IMR-90 (cell line): ENCODE data around the gene CELSR1. TPM values are rescaled to one million over a fixed set of nuclear protein-coding genes. Genes with fewer than 3 reads are reported as not detected.
A peak's percentile ranks its signal among the peaks of the same experiment; 100 is the strongest.

Experiments
- ATAC-seq: fragments of 200-7000 bp; cut with Tn5 transposase; 2 replicates; pipeline ENCODE4 v1.9.1; 2020; ENCODE audit warnings: low read depth, mild to moderate bottlenecking, moderate library complexity
- BruUV-seq: library from RNA; stranded (reverse); fragments of 400-500 nt; replicated peaks from 2 replicates; lab custom pipeline; 2021; lab: Mats Ljungman, UMichigan
- CTCF ChIA-PET: fragments of 300-600 bp; formaldehyde crosslinking; extraction: SDS; loops from one replicate; lab custom pipeline; 2021; ENCODE audit warnings: antibody characterized with exemption; lab: Yijun Ruan, JAX
- POLR2A ChIA-PET: fragments of 300-600 bp; sonication (Branson Sonifier 250); formaldehyde crosslinking; loops from one replicate; lab custom pipeline; 2022; ENCODE audit warnings: antibody characterized with exemption; ENCODE audit not compliant: unreplicated experiment; lab: Charles Lee
- DNase-seq: peaks from one replicate; pipeline ENCODE4 v3.0.0; 2013
- H2AFZ ChIP-seq: replicated peaks from 2 replicates; pipeline ENCODE3; 2013; ENCODE audit warnings: low read length, mild to moderate bottlenecking; ENCODE audit not compliant: poor library complexity
- H2AK5ac ChIP-seq: 2 replicates; pipeline ENCODE4 v1.6.1; 2013; ENCODE audit warnings: low read depth, low read length, inconsistent platforms
- H2AK9ac ChIP-seq: replicated peaks from 2 replicates; pipeline ENCODE3; 2013; ENCODE audit warnings: mild to moderate bottlenecking, low read depth, low read length, moderate library complexity; ENCODE audit not compliant: poor library complexity
- H2BK120ac ChIP-seq: 2 replicates; pipeline ENCODE4 v1.6.1; 2013; ENCODE audit warnings: low read depth, low read length, inconsistent platforms
- H2BK15ac ChIP-seq: 3 replicates; pipeline ENCODE4 v1.6.1; 2013; ENCODE audit warnings: low read depth, low read length, inconsistent platforms
- H2BK20ac ChIP-seq: 2 replicates; pipeline ENCODE4 v1.6.1; 2013; ENCODE audit warnings: low read depth, mild to moderate bottlenecking, inconsistent platforms, low read length, moderate library complexity
- H2BK5ac ChIP-seq: 2 replicates; pipeline ENCODE4 v1.6.1; 2013; ENCODE audit warnings: mild to moderate bottlenecking, low read depth, low read length, inconsistent platforms; ENCODE audit not compliant: poor library complexity, severe bottlenecking
- H3K14ac ChIP-seq: replicated peaks from 2 replicates; pipeline ENCODE4 v1.6.1; 2013; ENCODE audit warnings: low read depth, low read length, inconsistent platforms
- H3K18ac ChIP-seq: 2 replicates; pipeline ENCODE4 v1.6.1; 2013; ENCODE audit warnings: low read depth, low read length, control low read depth
- H3K23ac ChIP-seq: 2 replicates; pipeline ENCODE4 v1.6.1; 2013; ENCODE audit warnings: low read depth, low read length, inconsistent platforms
- H3K27ac ChIP-seq: 2 replicates; pipeline ENCODE4 v1.5.1; 2013; ENCODE audit warnings: mild to moderate bottlenecking, control low read depth, low read length; ENCODE audit not compliant: insufficient read depth
- H3K27me3 ChIP-seq: 2 replicates; pipeline ENCODE4 v1.6.1; 2013; ENCODE audit warnings: low read length; ENCODE audit not compliant: control insufficient read depth, insufficient read depth
- H3K36me3 ChIP-seq: 2 replicates; pipeline ENCODE4 v1.6.1; 2013; ENCODE audit warnings: low read length, mixed read lengths; ENCODE audit not compliant: control insufficient read depth, insufficient read depth
- H3K4ac ChIP-seq: 2 replicates; pipeline ENCODE4 v1.6.1; 2013; ENCODE audit warnings: low read depth, low read length, inconsistent platforms
- H3K4me1 ChIP-seq: 2 replicates; pipeline ENCODE4 v1.6.1; 2013; ENCODE audit warnings: low read length, mixed read lengths; ENCODE audit not compliant: control insufficient read depth, insufficient read depth
- H3K4me2 ChIP-seq: 2 replicates; pipeline ENCODE4 v1.6.1; 2013; ENCODE audit warnings: low read depth, mild to moderate bottlenecking, control low read depth, low read length, moderate library complexity
- H3K4me3 ChIP-seq: 2 replicates; pipeline ENCODE4 v1.5.1; 2013; ENCODE audit warnings: low read depth, mild to moderate bottlenecking, control low read depth, low read length, moderate library complexity; ENCODE audit not compliant: insufficient read depth
- H3K56ac ChIP-seq: 2 replicates; pipeline ENCODE4 v1.6.1; 2013; ENCODE audit warnings: low read length, inconsistent platforms; ENCODE audit not compliant: insufficient read depth; ENCODE audit errors: extremely low read depth
- H3K79me1 ChIP-seq, 2 experiments: 2 replicates each; pipeline ENCODE4 v1.6.1; 2013; ENCODE audit warnings: low read length in 2 of 2, inconsistent platforms in 1 of 2, low read depth in 1 of 2
- H3K9ac ChIP-seq: 2 replicates; pipeline ENCODE4 v1.6.1; 2013; ENCODE audit warnings: low read depth, low read length, control low read depth
- H3K9me1 ChIP-seq: 2 replicates; pipeline ENCODE4 v1.6.1; 2013; ENCODE audit warnings: low read length, inconsistent platforms; ENCODE audit not compliant: insufficient read depth
- H3K9me3 ChIP-seq: 2 replicates; pipeline ENCODE4 v1.6.1; 2013; ENCODE audit warnings: low read length; ENCODE audit not compliant: control insufficient read depth, insufficient read depth
- H4K20me1 ChIP-seq: 2 replicates; pipeline ENCODE4 v1.6.1; 2013; ENCODE audit warnings: low read length, inconsistent platforms; ENCODE audit not compliant: insufficient read depth
- H4K5ac ChIP-seq: 2 replicates; pipeline ENCODE4 v1.6.1; 2013; ENCODE audit warnings: mild to moderate bottlenecking, low read depth, low read length, control low read depth
- H4K8ac ChIP-seq, 2 experiments: 2 replicates each; pipeline ENCODE4 v1.6.1; 2013; ENCODE audit warnings: low read depth in 2 of 2, low read length in 2 of 2, control low read depth in 1 of 2, inconsistent platforms in 1 of 2
- H4K91ac ChIP-seq: 2 replicates; pipeline ENCODE4 v1.6.1; 2013; ENCODE audit warnings: low read depth, low read length, inconsistent platforms; ENCODE audit not compliant: insufficient read depth
- BHLHE40 ChIP-seq: fragments of 150-350 bp; IDR thresholded peaks from 2 replicates; pipeline ENCODE4 v1.6.1; 2016; ENCODE audit warnings: mild to moderate bottlenecking, low read depth, low read length
- CEBPB ChIP-seq: IDR thresholded peaks from 2 replicates; pipeline ENCODE4 v1.6.1; 2012; ENCODE audit warnings: low read depth, low read length, improper control_type of control experiment
- ELK1 ChIP-seq: fragments of 150-350 bp; IDR thresholded peaks from 2 replicates; pipeline ENCODE4 v1.6.1; 2016; ENCODE audit warnings: low read depth, mild to moderate bottlenecking, low read length, moderate library complexity, borderline replicate concordance
- MXI1 ChIP-seq: IDR thresholded peaks from 2 replicates; pipeline ENCODE4 v1.6.1; 2012; ENCODE audit warnings: low read depth, mild to moderate bottlenecking, low read length, moderate library complexity, borderline replicate concordance
- POLR2A ChIP-seq: IDR thresholded peaks from 2 replicates; pipeline ENCODE4 v1.6.1; 2012; ENCODE audit warnings: mild to moderate bottlenecking, low read depth, low read length
- RAD21 ChIP-seq: IDR thresholded peaks from 2 replicates; pipeline ENCODE4 v1.6.1; 2012; ENCODE audit warnings: low read length, improper control_type of control experiment
- RFX5 ChIP-seq: IDR thresholded peaks from 2 replicates; pipeline ENCODE4 v1.8.0; 2012; ENCODE audit warnings: low read depth, mild to moderate bottlenecking, low read length, moderate library complexity
- SMC3 ChIP-seq: fragments of 150-350 bp; IDR thresholded peaks from 2 replicates; pipeline ENCODE4 v1.6.1; 2016; ENCODE audit warnings: low read depth, mild to moderate bottlenecking, antibody characterized with exemption, low read length, moderate library complexity
- WGBS, 2 experiments: methylation state at CpG; one replicate each; pipeline versions ENCODE4 v1.1.5 to v1.1.7; 2013; ENCODE audit warnings: missing lambda C conversion rate in 2 of 2; ENCODE audit not compliant: insufficient read length in 1 of 2; ENCODE audit errors: extremely low coverage in 2 of 2; 5-methylcytosine and 5-hydroxymethylcytosine counted together
- dilution Hi-C: fragments of 300-500 bp; cut with HindIII; formaldehyde crosslinking; loops from one replicate; pipeline ENCODE4 v1.14.3; 2018; ENCODE audit warnings: low sequenced_read_pairs; ENCODE audit not compliant: unreplicated experiment
- in situ Hi-C: fragments of 300-500 bp; cut with MboI; formaldehyde crosslinking; loops from 3 replicates; pipeline ENCODE4 v1.14.3; 2019; ENCODE audit warnings: low sequenced_read_pairs, inconsistent platforms, mixed read lengths
- intact Hi-C: fragments of 100-400 bp; cut with micrococcal nuclease; formaldehyde crosslinking; loops from 2 replicates; pipeline ENCODE4 v1.10.0; 2022
- polyA plus RNA-seq, 3 experiments: library from polyadenylated mRNA; depleted of rRNA; stranded (reverse); fragments of >200 nt; gene quantifications; 2 replicates each; pipeline ENCODE4 v1.2.3, GENCODE V29; 2012; ENCODE audit warnings: low replicate concordance in 1 of 3
- total RNA-seq: library from RNA; depleted of rRNA; stranded (reverse); fragments of >200 nt; gene quantifications from 2 replicates; pipeline ENCODE4 v1.2.3, GENCODE V29; 2012

Gene CELSR1
- total and polyA plus RNA-seq, 2 of the 4 experiments (the other 2 are of a cell fraction) = 0.36 to 0.82 TPM

- TF ChIP-seq RAD21 = no peak
- TF ChIP-seq POLR2A = no peak
- TF ChIP-seq SMC3 = no peak
- no peak for TF ChIP-seq BHLHE40
- TF ChIP-seq CEBPB = no peak
- no peak for TF ChIP-seq MXI1
- TF ChIP-seq RFX5 = no peak
- TF ChIP-seq ELK1 = no peak
- H3K9me3 ChIP-seq = no peaks in the 10 kb centered on the region
- H3K4me1 ChIP-seq = no peaks in the 10 kb centered on the region
- no peak overlapping the region for H3K4me2 ChIP-seq
- in situ Hi-C loops = no loop called here
- H4K20me1 ChIP-seq = no peaks in the 10 kb centered on the region
- no peak overlapping the region for H3K27ac ChIP-seq
- no peak overlapping the region for H2BK5ac ChIP-seq
- dilution Hi-C loops = no loop called here
- H3K9ac ChIP-seq = no peak overlapping the region
- no peak for DNase-seq
- H3K79me1 ChIP-seq = no peaks in the 10 kb centered on the region
- no peak overlapping the region for H4K8ac ChIP-seq
- H3K18ac ChIP-seq = no peak overlapping the region
- WGBS, 2 experiments = 20% methylated on average over 3 of the region's 20 CpGs; no CpG with 5 or more reads in 1 of the 2 experiments
- ChIA-PET CTCF (no interaction called here), POLR2A (no interaction called here)
- H3K4ac ChIP-seq = no peak overlapping the region
- no peak overlapping the region for H2AK5ac ChIP-seq
- no peak overlapping the region for H2BK120ac ChIP-seq
- no TSS peak for BruUV-seq
- H2AFZ ChIP-seq = no peak overlapping the region
- H3K23ac ChIP-seq = no peak overlapping the region
- H2BK20ac ChIP-seq = no peak overlapping the region
- H3K56ac ChIP-seq = no peak overlapping the region
- no peak overlapping the region for H2BK15ac ChIP-seq
- intact Hi-C loops = no loop called here
- H3K4me3 ChIP-seq = no peak overlapping the region
- H3K14ac ChIP-seq = no peak overlapping the region
- H3K9me1 ChIP-seq = no peaks in the 10 kb centered on the region
- H3K27me3 ChIP-seq = peaks cover 10% of the 10 kb centered on the region; the same call in 1 of the 2 replicates
- H2AK9ac ChIP-seq = no peak overlapping the region
- peak; percentile 32; the same call in 1 of the 2 replicates for ATAC-seq
- no peak overlapping the region for H4K91ac ChIP-seq
- H3K36me3 ChIP-seq = no peaks in the 10 kb centered on the region
- H4K5ac ChIP-seq = no peak overlapping the region
Observed at GRCh38 chr22:46508491-46508999, 28.9 kb downstream of the CELSR1 start.
